ENCODE data around the gene SHANK2. TPM values are rescaled to one million over a fixed set of nuclear protein-coding genes. Genes with fewer than 3 reads are reported as not detected.

SHANK2 gene
- total RNA-seq, 1 donor from 2014 or later = 24.5 TPM

DNA sequence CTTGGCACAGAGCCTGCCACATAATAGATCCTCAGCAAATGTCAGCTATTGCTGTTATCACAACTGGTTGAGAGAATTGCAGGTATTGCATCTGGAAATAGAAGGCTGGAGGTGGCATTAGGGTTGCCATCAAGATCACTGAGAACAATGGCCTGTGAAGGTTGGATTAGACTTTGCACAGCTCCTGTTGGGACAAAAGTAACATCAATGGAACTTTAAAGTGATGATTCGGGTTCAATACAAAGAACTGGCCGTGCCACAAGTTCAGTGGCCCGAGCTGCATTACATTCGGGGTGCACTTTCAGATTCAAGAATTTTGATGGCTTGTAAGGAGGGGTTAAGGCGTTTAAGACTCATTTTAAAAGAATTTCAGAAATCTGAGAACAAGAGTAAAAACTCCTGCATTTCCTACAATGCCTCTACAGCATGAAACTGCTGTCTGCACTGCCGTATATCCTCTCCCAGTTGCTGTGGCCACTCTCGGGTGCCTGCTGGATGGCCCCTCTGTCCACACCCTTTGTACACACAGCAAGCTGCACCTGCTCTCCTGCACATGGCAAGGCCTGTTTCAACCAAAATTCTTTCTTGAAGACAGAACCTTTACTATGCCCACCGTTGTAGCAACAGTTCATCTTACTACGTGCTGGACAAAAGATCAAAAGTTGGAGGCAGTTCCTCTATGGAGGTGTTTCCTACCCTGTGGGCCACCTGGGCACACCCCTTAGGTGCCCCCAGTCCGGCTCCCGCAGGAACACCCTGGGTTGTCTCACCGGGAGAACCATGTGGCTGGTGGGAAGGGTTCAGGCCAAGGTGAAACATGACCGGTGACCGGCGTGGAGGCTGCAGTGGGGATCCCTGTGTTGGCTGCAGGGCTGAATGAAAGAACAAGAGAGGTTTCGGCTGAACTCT lies 17.5 kb upstream of the SHANK2 start:
- FAIRE-seq = no peak
- no peak for DNase-seq (ENCODE audit: low spot score in 2 of 2)

DNA sequence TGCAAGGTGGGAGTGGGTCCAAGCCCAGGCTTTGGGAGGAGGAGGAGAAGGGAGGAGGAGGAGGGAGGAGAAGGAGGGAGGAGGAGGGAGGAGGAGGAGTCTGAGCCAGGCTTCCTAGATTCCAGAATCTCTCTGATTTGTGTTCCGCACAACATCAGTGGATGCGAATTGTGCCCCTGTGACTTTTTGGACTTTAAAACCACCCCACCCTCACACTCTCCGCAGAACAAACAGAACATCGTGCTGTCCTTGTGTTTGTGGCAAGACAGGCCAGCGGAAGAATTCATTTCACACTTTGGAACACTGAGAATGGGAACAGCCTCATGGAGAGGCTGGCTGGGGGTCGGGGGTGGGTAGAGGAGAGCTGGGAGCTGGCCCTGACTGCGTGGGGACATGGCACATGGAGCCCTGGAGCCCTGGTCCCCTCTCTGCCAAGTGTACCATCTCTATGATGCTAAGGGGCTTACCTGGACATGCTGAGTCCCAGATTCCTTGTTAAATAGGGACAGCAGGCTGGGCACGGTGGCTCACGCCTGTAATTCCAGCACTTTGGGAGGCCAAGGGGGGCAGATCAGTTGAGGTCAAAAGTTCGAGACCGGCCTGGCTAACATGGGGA lies 16.4 kb upstream of the SHANK2 start:
- FAIRE-seq (no peak), DNase-seq (ENCODE audit: low spot score in 2 of 2) (no peak)

- DNase-seq (ENCODE audit: low spot score in 2 of 2) = no peak
- FAIRE-seq = no peak
These were observed 15.5 kb upstream of the SHANK2 start for GRCh38 chr11:71267807-71268421.

DNA sequence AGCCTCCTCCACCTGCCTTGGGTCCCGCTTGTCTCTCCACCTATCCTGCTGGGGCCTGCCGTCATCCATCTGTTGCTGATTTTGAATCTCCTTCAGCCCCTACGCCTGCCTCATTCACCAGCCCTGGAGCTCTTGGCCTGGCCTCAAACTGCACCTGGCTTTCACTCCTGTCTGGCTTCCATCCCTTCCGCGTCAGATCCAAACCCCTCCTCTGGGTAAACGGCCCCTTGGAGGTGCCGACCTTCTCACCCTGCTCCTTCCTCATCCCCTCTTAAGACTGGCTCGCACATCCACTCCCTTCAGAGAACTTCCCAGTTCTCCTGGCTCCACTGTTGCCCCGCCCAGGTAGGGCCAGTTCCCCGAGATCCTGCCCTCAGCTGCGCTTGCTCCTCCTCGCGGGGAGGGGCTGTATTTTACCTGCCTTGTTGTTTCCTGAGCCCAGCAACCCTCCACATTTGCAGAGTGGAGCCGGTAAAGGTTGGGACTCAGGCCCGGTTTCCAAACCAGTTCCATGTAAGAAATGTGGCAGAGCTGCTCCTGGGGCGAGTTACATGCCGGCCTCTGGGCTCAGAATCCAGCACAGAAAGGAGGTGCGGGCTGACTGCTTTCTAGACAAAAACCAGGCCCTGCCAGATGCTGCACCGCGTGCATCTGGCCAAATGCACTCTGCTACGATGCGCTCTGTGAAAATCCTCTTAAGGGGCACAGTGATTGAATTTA lies 13.9 kb upstream of the SHANK2 start:
- FAIRE-seq = no peak

GRCh38 chr11:71265559-71266092 lies 13.2 kb upstream of the SHANK2 start:
- no peak for DNase-seq (ENCODE audit: low spot score in 2 of 2)
- no peak for FAIRE-seq

More for the DNA sequence above, 13.9 kb upstream of the SHANK2 start:
- DNase-seq (ENCODE audit: low spot score in 2 of 2) = no peak

GRCh38 chr11:71263386-71263785 lies 11.0 kb upstream of the SHANK2 start:
- DNase-seq (ENCODE audit: low spot score in 2 of 2) (no peak), FAIRE-seq (no peak)

- DNase-seq (ENCODE audit: low spot score in 2 of 2) (no peak), FAIRE-seq (no peak)
These were observed 3.6 kb upstream of the SHANK2 start for GRCh38 chr11:71255800-71256479.

- no peak for FAIRE-seq
- no peak for DNase-seq (ENCODE audit: low spot score in 2 of 2)
These were observed 2.9 kb upstream of the SHANK2 start for GRCh38 chr11:71255323-71255722.

GRCh38 chr11:71253794-71254193 lies 1.4 kb upstream of the SHANK2 start:
- no peak for FAIRE-seq
- DNase-seq (ENCODE audit: low spot score in 2 of 2) = no peak

GRCh38 chr11:71252770-71253730 lies 673 bp upstream of the SHANK2 start:
- DNase-seq (ENCODE audit: low spot score in 2 of 2) (no peak), FAIRE-seq (no peak)

DNA sequence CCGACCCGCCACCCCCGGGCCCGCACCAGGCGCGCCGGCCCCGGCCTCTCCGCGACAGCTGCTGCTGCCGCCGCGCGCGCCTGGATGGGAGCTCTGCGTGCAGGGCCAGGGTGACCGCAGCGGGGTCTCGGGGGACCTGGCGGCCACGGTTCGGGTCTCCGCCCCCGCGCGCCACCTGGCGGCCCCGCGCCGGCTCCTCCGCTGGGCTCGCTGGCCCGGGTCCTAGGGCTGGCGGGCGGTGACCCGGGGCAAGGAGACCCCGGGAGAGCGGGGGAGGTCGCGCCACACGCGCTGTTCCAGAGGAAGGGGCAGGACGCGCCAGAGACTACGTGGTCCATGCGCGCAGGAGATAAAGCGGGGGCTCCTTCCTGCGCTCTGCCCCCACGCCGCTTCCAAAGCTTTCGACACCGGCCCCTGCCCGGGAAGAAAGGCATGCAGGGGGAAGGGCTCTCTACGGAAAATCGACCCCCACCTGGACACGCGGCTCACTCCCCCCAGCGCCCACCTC lies 562 bp downstream of the SHANK2 start:
- FAIRE-seq (no peak), DNase-seq (ENCODE audit: low spot score in 2 of 2) (peak; percentile 53 to 72)

- FAIRE-seq = no peak
These were observed 1.1 kb downstream of the SHANK2 start for GRCh38 chr11:71251151-71251721.

DNA sequence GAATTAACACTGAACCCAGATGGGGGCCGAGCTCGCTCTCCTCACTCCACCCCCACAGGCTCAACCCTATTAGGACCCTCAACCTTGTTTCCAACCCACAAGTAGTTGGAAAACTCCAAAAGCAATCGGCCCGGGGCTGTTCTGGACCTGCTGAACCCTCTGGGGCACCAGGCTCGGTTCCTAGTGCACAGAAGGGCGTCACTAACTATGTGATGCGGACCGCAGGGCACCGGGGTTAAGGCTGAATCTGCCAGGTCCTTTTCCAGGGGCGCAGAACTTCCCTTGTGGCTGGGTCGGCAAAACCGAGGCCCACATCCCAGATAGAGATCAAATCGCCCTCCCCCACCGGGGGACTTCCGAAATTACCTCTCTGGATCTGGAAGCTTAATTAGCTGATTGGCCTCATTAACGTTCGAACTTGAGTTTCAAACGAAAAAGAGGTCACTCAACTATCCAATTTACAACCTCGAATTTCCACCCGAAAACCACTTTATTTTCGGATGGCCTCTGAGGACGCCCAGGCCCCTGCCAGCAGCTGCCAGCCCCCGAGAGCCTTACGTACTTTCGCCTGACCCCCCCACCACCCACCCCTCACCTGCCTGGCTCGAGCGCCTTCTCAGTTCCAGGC lies 1.7 kb downstream of the SHANK2 start:
- FAIRE-seq = no peak
- no peak for DNase-seq (ENCODE audit: low spot score in 2 of 2)

More at GRCh38 chr11:71251151-71251721, 1.1 kb downstream of the SHANK2 start:
- DNase-seq (ENCODE audit: low spot score in 2 of 2) = peak; percentile 52 to 62

- DNase-seq (ENCODE audit: low spot score in 2 of 2) (no peak), FAIRE-seq (no peak)
These were observed 3.1 kb downstream of the SHANK2 start for GRCh38 chr11:71249301-71249700.

GRCh38 chr11:71248656-71249055 lies 3.7 kb downstream of the SHANK2 start:
- FAIRE-seq (no peak), DNase-seq (ENCODE audit: low spot score in 2 of 2) (no peak)

- FAIRE-seq (no peak), DNase-seq (ENCODE audit: low spot score in 2 of 2) (no peak)
These were observed 4.2 kb downstream of the SHANK2 start for GRCh38 chr11:71248251-71248570.

GRCh38 chr11:71247551-71248250 lies 4.7 kb downstream of the SHANK2 start:
- FAIRE-seq (no peak), DNase-seq (ENCODE audit: low spot score in 2 of 2) (no peak)

All from frontal cortex (tissue), 4 donors.